Measurements from ENCODE around the gene AAK1.

GRCh38 chr2:69505710-69506109 is 137.8 kb downstream of the AAK1 start:
- TF ChIP-seq CTCF (IDR thresholded peaks at IDR 0.05) (no peak), POLR2AphosphoS5 (IDR thresholded peaks at IDR 0.05) (no peak), POLR2A (IDR thresholded peaks at IDR 0.05) (no peak)
